ENCODE data around the gene TRIM25.

DNA sequence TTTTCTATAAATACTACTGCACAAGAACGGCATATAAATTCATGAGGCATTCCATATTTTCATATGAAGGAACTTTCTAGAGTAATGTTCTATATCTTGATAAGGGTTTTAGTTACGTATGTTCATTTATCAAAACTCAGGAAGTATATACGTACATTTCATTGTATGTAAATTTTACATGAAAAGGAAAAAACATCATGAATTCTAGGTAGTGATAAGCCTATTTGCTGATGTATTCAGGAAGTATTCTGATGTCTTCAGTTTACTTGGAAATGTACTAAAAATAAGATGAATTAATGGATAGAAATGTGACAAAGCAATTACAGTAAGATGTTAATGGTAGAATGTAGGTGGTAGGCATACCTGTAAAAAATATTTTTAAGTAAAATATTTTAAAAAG, 75.2 kb downstream of the TRIM25 start:
- TF ChIP-seq POLR2A (IDR thresholded peaks at IDR 0.05): no peak
- TF ChIP-seq, protein P1, sequence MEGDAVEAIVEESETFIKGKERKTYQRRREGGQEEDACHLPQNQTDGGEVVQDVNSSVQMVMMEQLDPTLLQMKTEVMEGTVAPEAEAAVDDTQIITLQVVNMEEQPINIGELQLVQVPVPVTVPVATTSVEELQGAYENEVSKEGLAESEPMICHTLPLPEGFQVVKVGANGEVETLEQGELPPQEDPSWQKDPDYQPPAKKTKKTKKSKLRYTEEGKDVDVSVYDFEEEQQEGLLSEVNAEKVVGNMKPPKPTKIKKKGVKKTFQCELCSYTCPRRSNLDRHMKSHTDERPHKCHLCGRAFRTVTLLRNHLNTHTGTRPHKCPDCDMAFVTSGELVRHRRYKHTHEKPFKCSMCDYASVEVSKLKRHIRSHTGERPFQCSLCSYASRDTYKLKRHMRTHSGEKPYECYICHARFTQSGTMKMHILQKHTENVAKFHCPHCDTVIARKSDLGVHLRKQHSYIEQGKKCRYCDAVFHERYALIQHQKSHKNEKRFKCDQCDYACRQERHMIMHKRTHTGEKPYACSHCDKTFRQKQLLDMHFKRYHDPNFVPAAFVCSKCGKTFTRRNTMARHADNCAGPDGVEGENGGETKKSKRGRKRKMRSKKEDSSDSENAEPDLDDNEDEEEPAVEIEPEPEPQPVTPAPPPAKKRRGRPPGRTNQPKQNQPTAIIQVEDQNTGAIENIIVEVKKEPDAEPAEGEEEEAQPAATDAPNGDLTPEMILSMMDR (IDR thresholded peaks at IDR 0.05): no peak
